SH-SY5Y (cell line): Measurements from ENCODE around the gene GFOD1.
A peak's percentile ranks its signal among the peaks of the same experiment; 100 is the strongest.

ENCODE experiments used
- GATA2 ChIP-seq: IDR thresholded peaks from 2 replicates; pipeline ENCODE4 v1.6.1; 2011; ENCODE audit warnings: mild to moderate bottlenecking, low read depth, low read length
- GATA3 ChIP-seq: IDR thresholded peaks from 2 replicates; pipeline ENCODE4 v1.6.1; 2011; ENCODE audit warnings: low read depth, mild to moderate bottlenecking, low read length, moderate library complexity

GFOD1 gene

DNA sequence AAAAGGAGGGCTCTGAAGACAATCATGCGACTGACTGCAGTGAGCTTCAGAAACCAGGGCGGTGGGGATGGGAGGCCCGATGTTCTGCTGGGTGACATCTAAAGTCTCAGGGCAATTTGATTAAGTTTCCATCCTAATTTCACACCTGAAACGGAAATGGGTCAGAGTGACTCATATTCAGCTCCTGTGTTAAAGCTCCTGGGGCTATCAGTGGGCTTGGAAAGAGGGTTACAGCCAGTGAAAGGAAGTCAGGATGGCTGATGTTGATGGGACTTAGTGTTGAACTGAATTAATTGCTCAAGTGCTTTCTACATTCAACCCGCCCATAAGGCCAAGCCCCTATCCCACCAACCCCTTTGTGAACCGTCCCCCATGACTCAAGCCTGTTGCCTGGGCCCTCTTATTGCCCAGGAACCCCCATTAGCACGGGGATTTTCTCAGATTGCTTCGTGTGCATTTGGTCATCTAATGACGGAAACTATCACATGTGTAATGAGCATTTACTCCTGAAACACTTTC is 112.0 kb downstream of the GFOD1 start:
- no peak for TF ChIP-seq GATA2
- no peak for TF ChIP-seq GATA3

DNA sequence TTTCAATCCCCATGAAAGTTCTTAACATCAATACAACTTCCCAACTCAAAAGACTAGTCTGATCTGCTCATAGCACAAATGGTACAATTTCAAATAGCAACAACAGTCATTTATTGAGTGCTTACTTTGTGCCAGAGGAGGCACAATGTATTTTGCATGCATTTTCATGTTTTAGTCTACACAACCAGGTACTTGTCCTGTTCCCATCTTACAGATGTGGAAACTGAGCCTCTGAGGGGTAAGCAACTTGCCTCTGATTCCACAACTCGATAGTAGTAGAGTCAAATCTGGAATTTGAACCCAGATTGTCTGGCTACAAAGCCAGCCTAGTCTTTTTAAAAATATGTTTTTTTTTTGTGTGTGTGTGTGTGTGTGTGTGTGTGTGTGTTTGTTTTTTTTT is 113.5 kb downstream of the GFOD1 start:
- TF ChIP-seq GATA2 (no peak), GATA3 (no peak)

DNA sequence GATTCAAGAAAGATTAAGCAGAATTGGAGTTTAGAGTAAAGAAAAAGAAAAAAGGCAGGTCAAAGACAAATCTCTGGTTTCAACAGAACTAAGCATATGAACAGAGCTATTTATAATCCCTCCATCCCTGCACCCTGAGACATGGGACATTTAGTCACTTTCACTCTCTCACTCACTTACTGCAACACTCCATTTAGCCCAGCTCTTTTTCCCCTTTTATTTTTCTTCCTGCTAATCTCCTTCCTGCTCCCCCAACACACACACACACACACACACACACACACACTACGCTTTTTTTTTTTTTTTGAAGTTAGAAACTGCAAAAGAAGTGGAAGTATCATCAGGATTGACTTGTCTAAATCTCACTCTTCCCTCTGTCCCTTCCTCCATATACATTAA is 113.9 kb downstream of the GFOD1 start:
- TF ChIP-seq GATA3, result no peak
- no peak for TF ChIP-seq GATA2

DNA sequence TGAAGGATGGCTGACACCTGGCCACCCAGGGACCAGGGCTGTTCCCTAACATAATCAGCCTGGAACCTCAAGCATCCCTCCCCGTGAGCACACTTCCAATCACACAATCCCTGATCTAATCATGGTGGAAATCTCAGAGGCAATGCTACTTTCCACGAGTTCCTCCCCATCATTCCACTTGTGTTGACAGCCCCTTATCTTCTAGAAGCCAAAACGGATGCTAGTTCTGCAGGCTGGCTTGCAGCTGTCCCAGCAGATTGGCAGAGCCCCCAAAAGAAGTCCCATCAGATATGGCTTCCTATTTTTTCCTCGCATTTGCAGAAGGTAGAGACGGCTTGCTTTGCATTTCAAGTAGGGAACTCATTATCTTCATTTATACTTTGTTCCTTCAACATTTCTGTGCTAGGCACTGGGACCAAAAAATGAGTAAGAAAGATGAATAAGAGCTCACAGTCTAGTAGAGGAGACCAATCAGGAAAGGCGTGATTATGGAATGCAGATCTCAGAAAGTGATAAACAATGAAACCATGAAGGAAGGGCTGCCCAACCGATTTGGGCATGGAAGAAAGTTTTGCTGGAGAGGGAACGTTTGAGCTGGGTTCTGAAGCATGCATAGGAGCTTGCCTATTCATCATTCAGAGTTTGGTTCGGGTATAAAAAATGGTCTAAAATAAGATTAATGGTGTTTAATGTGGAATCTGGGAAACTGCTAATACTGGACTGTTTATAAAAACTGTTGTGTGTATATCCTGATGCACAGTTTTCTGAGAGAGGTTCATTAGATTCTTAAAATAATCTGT is 114.5 kb downstream of the GFOD1 start:
- peak; percentile 7; the same call in 1 of the 2 replicates for TF ChIP-seq GATA2
- no peak for TF ChIP-seq GATA3

DNA sequence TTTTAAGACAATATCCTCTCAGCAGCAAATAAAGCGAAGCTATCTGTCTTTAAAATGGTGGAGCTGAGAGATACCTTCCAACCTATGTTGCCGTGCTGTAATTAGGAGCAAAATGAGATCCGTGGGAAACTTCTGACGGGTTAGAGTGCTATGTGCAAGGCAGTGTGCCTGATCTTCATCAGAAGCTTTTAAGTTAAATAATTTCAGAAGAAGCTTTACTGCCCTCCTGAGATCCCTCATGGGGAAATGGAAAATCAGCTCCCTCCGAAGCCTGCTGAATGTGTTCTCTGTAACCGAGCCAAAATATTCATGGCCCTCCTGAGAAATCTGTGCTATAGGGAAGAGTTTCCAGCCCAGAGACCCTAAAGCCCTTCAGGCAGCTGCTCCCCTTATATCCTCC is 115.3 kb downstream of the GFOD1 start:
- no peak for TF ChIP-seq GATA2
- TF ChIP-seq GATA3, result no peak

DNA sequence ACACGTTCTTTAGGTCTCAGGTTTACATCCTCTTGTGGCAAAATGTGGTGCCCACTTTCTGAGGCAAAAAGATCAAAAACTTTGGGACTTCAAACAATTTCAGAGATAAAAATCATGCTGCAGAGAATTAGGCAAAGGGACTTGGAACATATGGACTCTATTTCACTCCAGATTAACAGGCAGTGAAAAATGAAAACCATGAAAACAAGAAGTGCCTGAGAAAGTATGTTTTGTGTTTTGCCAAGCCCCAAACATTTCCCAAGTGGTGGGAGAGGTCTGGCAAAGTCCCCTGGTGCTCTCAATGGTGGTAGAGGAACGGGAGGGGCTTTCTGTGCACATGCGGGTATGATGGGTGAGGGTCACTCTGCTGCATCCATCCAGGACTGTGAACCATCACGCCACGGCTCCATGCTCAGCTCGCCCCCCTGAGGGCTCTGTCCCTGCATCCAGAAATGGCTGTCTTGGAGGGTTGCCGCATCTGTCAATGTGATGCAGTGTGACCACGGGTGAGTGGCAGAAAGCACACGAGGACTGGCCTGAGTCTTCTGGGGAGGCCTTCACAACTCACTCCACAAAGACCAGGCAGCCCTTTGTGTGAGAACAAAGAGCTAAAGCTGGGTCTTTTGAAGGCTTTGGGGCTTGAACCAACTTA is 115.9 kb downstream of the GFOD1 start:
- TF ChIP-seq GATA3, result no peak

DNA sequence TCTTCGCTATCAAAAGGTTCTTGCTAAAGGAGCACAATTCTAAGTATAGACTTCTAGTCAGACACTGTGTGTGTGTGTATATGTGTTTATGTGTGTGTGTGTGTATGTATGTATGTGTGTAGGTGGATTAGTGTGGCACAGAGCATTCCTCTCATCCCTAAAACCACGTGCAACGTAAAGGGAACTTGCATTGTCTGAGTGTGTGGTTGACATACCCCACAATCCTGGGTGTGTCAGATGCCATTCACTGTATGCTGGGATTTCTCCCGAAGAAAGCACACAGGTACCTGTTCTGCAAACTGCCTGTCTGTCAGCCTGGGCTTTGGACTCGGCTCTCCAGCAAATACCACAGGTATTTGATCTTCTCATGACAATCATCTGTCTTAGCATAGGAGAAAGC is 116.8 kb downstream of the GFOD1 start:
- TF ChIP-seq GATA2, result no peak
- TF ChIP-seq GATA3, result no peak

DNA sequence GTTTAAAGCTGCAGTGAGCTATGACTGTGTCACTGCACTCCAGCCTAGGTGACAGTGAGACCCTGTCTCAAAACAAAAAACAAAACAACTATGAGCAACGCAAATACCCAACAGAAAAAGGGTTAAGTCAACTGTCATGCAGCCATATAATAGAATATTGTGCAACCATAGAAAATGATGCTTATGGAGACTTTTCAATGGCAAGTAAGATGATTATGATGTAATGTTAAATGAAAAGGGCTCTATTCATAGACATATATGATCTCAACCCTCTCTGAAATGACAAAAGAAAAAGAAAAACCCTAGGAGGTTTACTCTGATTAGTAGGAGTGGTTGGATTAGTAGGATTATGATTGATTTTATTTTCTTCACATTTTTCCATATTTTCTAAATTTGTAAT is 117.8 kb downstream of the GFOD1 start:
- no peak for TF ChIP-seq GATA2
- no peak for TF ChIP-seq GATA3

DNA sequence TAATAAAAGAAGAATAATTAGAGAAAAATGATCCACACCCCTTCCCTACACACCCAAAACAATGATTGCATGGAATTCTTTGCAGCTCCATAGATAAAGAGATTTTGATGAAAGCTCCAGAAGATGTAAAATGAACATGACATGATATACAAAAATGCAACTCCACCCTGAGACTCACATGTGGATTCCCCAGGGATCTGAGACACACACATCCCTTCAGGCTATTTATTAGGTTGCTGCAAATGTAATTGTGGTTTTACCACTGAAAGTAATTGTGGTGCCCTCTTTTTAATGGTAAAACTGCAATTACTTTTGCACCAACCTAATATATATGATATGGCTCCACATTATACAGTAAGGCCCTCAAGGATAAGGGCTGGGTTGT is 118.7 kb downstream of the GFOD1 start:
- TF ChIP-seq GATA2 (no peak), GATA3 (no peak)

DNA sequence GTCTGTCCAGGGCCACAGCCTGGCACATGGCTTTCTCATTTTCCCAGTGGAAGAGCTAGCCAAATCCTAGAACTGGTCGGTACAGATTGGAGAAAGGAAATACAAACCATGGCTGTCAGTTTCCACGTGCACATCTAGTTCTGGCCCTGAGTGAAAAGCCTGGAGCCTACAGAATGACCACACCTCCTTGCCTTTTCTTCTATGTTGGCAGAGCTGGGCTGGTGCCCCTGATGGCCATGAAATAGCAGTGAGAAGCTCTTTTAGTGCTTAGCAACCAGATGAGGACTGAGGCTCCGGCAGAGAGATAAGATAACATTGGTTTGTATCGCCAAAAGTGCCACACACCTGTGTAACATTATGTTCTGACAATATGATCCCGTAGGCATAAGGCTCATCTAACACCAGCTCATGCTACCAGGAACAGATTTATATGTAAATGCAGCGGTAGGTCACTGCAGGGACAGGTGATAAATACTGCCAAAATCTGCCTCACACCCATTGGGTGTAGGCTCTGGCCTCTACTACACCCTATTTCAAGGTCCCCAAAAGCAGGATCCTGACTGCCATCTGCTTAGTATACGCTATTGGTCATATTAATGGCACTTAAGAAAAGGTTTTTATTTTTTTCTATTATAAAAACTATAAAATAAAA is 119.2 kb downstream of the GFOD1 start:
- no peak for TF ChIP-seq GATA3
- no peak for TF ChIP-seq GATA2

DNA sequence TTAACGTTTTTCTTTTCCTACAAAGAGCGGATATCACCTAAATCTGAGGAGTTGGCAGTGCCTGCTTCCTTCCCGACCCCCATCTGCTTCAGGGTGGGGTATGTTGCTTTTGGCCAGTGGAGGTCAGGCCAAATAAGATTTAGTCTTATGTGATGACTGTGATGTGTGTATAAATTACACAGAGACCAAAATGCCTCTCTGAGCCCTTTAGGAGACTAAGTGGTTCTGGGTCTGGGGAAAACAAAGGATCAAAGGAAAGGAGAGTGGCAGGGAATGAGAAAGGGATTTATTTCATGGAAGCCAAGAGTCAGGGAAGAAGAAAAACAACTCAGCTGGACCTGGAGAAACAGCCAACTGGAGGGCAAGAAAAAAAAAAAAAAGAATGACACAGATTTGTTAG is 120.0 kb downstream of the GFOD1 start:
- TF ChIP-seq GATA2 (no peak), GATA3 (no peak)

DNA sequence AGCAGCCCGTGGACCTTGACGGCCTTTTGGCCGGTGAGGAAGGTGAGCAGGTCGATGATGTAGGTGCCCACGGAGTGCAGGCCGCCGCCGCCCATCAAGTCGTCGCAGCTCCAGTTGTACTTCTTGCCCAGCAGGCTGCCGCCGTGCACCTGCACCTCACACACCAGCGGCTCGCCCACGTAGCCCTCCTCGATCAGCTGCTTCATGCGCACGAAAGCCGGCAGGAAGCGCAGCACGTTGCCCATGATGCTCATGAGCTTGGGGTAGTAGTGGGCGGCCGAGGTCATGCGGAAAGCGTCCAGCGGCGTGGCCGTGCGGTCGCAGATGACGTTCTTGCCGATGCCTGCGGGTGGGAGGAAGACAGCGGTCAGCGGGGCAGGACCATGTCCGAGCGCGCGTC is 122.1 kb downstream of the GFOD1 start:
- TF ChIP-seq GATA3 (no peak), GATA2 (no peak)

DNA sequence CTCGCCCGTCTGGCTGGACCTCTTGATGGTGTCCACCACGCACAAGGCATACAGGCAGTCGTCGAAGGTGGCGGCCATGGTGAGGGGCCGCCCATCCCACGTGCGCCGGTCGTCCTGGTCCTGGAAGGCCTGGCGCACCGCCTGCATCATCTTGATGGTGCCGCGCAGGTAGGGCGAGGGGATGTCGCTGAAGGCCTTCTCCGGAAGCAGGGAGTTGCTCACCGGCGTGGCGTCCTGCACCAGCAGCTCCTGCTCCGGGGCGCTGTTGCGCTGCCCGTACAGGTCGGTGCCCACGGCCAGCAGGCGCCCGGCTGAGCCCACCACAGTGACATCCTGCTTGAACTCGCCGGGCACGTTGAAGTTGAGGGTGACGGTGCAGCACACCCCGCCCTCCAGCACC is 122.6 kb downstream of the GFOD1 start:
- TF ChIP-seq GATA2 (no peak), GATA3 (no peak)

DNA sequence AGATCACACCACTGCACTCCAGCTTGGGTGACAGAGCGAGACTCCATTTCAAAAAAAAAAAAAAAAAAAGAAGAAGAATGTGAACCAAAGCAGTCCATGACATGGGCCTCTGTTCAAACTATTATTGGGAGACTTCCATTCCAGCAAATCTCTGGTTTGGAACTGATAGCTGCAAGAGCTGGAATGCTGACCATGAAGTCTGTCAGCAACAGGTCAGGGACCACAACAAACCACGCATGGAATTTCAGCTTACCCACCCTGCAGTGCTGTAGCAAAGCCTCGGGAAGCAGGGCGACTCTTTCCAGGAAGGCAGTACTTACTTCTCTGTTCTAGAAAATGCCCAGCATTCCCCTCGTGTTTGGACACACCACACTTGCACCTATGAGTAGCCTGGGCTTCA is 125.0 kb downstream of the GFOD1 start:
- TF ChIP-seq GATA3 (no peak), GATA2 (no peak)
